ENCODE measurements around the gene SCART1. TPM values are rescaled to one million over a fixed set of nuclear protein-coding genes. Genes with fewer than 3 reads are reported as not detected.

SCART1 gene
- total and polyA plus RNA-seq, 8 donors = 0.95 to 3.9 (median 2.6) TPM

GRCh38 chr10:133454204-133454893, 604 bp downstream of the SCART1 start:
- ATAC-seq (no peak), FAIRE-seq (no peak), DNase-seq (peak in 1 of 6 donors; percentile 51)
- H3K27me3 ChIP-seq = no peaks in the 10 kb centered on the region
- no peak overlapping the region for H3K27ac ChIP-seq
- intact Hi-C loops (cut with DNase I) = no loop called here
- TF ChIP-seq, protein P1, sequence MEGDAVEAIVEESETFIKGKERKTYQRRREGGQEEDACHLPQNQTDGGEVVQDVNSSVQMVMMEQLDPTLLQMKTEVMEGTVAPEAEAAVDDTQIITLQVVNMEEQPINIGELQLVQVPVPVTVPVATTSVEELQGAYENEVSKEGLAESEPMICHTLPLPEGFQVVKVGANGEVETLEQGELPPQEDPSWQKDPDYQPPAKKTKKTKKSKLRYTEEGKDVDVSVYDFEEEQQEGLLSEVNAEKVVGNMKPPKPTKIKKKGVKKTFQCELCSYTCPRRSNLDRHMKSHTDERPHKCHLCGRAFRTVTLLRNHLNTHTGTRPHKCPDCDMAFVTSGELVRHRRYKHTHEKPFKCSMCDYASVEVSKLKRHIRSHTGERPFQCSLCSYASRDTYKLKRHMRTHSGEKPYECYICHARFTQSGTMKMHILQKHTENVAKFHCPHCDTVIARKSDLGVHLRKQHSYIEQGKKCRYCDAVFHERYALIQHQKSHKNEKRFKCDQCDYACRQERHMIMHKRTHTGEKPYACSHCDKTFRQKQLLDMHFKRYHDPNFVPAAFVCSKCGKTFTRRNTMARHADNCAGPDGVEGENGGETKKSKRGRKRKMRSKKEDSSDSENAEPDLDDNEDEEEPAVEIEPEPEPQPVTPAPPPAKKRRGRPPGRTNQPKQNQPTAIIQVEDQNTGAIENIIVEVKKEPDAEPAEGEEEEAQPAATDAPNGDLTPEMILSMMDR (IDR thresholded peaks at IDR 0.05) = no peak
- no peaks in the 10 kb centered on the region for H3K9me3 ChIP-seq
- H3K4me1 ChIP-seq = no peaks in the 10 kb centered on the region
- H3K36me3 ChIP-seq = no peaks in the 10 kb centered on the region
- no peak overlapping the region for H3K4me3 ChIP-seq
- WGBS, 2 donors = 82 to 89% methylated on average over 10 of the region's 10 CpGs

- H3K9me3 ChIP-seq = no peaks in the 10 kb centered on the region
- DNase-seq (no peak), FAIRE-seq (no peak), ATAC-seq (no peak)
- H3K27me3 ChIP-seq = no peaks in the 10 kb centered on the region
- no peak overlapping the region for H3K4me3 ChIP-seq
- H3K4me1 ChIP-seq = no peaks in the 10 kb centered on the region
- no peaks in the 10 kb centered on the region for H3K36me3 ChIP-seq
- H3K27ac ChIP-seq = no peak overlapping the region
- TF ChIP-seq, protein P1 (IDR thresholded peaks at IDR 0.05) = no peak
- 76 to 80% methylated on average over 5 of the region's 5 CpGs for whole genome bisulfite sequencing, 2 donors
- intact Hi-C loops (cut with DNase I) = no loop called here
Measured at GRCh38 chr10:133455196-133455595, 1.5 kb downstream of the SCART1 start.

DNA sequence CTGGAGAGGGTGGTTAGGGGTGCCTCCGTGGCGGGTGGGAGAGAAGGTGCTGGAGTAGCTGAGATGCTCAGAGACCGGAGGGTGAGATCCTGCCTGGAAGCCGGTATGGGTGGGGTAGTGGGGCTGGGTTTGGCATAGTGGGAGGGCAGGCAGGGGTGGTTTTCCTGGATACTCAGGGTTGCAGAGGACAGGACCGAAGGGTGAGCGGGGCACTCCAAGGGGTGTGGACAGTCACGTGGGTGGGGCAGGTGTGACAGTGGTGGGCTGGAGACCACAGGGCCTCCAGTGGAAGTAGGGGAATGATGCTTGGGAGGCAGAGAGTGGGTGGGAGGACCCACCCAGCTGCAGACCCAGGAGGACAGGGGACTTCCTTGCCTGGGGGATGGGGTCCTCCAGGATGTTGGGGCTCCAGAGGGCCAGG, 1.9 kb downstream of the SCART1 start:
- Histone ChIP-seq H3K4me1 (no peaks in the 10 kb centered on the region), H3K27me3 (no peaks in the 10 kb centered on the region), H3K4me3 (no peak overlapping the region), H3K9me3 (no peaks in the 10 kb centered on the region), H3K36me3 (no peaks in the 10 kb centered on the region), H3K27ac (no peak overlapping the region)
- DNase-seq (no peak), ATAC-seq (no peak), FAIRE-seq (no peak)
- WGBS, 2 donors = 84 to 86% methylated on average over 7 of the region's 7 CpGs
- intact Hi-C loops (cut with DNase I) = no loop called here
- TF ChIP-seq, protein P1 (IDR thresholded peaks at IDR 0.05) = no peak

- no peak for ATAC-seq
- Histone ChIP-seq H3K4me1 (no peaks in the 10 kb centered on the region), H3K27me3 (no peaks in the 10 kb centered on the region), H3K36me3 (no peaks in the 10 kb centered on the region), H3K27ac (no peak overlapping the region), H3K9me3 (no peaks in the 10 kb centered on the region), H3K4me3 (no peak overlapping the region)
- intact Hi-C loops (cut with DNase I) = no loop called here
- no peak for FAIRE-seq
- peak in 1 of 6 donors; percentile 54 for DNase-seq
- TF ChIP-seq, protein P1 (IDR thresholded peaks at IDR 0.05) = no peak
- 86 to 89% methylated on average over 46 of the region's 46 CpGs for WGBS, 2 donors
Measured at GRCh38 chr10:133456041-133456951, 2.6 kb downstream of the SCART1 start.

Data from pancreas (tissue), 10 donors.